ENCODE data around the gene STPG3. TPM values are rescaled to one million over a fixed set of nuclear protein-coding genes. Genes with fewer than 3 reads are reported as not detected.
A peak's percentile ranks its signal among the peaks of the same experiment; 100 is the strongest.

The STPG3 gene
- total RNA-seq, 1 donor from 2014 or later: not detected

- Mint-ChIP-seq H3K4me3 (ENCODE audit: unreplicated experiment) (no peak overlapping the region), H3K4me1 (ENCODE audit: unreplicated experiment) (peaks cover 6% of the 10 kb centered on the region), H3K27ac (ENCODE audit: unreplicated experiment) (no peak overlapping the region), H3K27me3 (ENCODE audit: unreplicated experiment) (peaks cover 9% of the 10 kb centered on the region), H3K36me3 (ENCODE audit: low read depth, unreplicated experiment) (peaks cover 11% of the 10 kb centered on the region), H3K9me3 (ENCODE audit: unreplicated experiment) (no peaks in the 10 kb centered on the region)
- TF ChIP-seq CTCF (IDR thresholded peaks at IDR 0.05; ENCODE audit: unreplicated experiment): no peak
- DNase-seq (ENCODE audit: low spot score): no peak
These were observed 35.7 kb upstream of the STPG3 start for GRCh38 chr9:137215196-137215986.

- peaks cover 6% of the 10 kb centered on the region for H3K36me3 Mint-ChIP-seq (ENCODE audit: low read depth, unreplicated experiment)
- TF ChIP-seq CTCF (IDR thresholded peaks at IDR 0.05; ENCODE audit: unreplicated experiment): no peak
- H3K9me3 Mint-ChIP-seq (ENCODE audit: unreplicated experiment): no peaks in the 10 kb centered on the region
- no peak for DNase-seq (ENCODE audit: low spot score)
- H3K4me3 Mint-ChIP-seq (ENCODE audit: unreplicated experiment): no peak overlapping the region
- peaks cover under 1% of the 10 kb centered on the region for H3K4me1 Mint-ChIP-seq (ENCODE audit: unreplicated experiment)
- H3K27me3 Mint-ChIP-seq (ENCODE audit: unreplicated experiment): peaks cover 8% of the 10 kb centered on the region
- no peak overlapping the region for H3K27ac Mint-ChIP-seq (ENCODE audit: unreplicated experiment)
These were observed 34.7 kb upstream of the STPG3 start for GRCh38 chr9:137216188-137216965.

GRCh38 chr9:137217276-137218211 lies 33.5 kb upstream of the STPG3 start:
- no peak overlapping the region for H3K27ac Mint-ChIP-seq (ENCODE audit: unreplicated experiment)
- peaks cover 7% of the 10 kb centered on the region for H3K27me3 Mint-ChIP-seq (ENCODE audit: unreplicated experiment)
- no peaks in the 10 kb centered on the region for H3K4me1 Mint-ChIP-seq (ENCODE audit: unreplicated experiment)
- H3K4me3 Mint-ChIP-seq (ENCODE audit: unreplicated experiment): no peak overlapping the region
- peak; percentile 42 for DNase-seq (ENCODE audit: low spot score)
- peaks cover 5% of the 10 kb centered on the region for H3K36me3 Mint-ChIP-seq (ENCODE audit: low read depth, unreplicated experiment)
- no peaks in the 10 kb centered on the region for H3K9me3 Mint-ChIP-seq (ENCODE audit: unreplicated experiment)
- no peak for TF ChIP-seq CTCF (IDR thresholded peaks at IDR 0.05; ENCODE audit: unreplicated experiment)

GRCh38 chr9:137218212-137218753 lies 32.8 kb upstream of the STPG3 start:
- H3K27ac Mint-ChIP-seq (ENCODE audit: unreplicated experiment): no peak overlapping the region
- no peaks in the 10 kb centered on the region for H3K4me1 Mint-ChIP-seq (ENCODE audit: unreplicated experiment)
- TF ChIP-seq CTCF (IDR thresholded peaks at IDR 0.05; ENCODE audit: unreplicated experiment): no peak
- H3K27me3 Mint-ChIP-seq (ENCODE audit: unreplicated experiment): peaks cover 7% of the 10 kb centered on the region
- no peaks in the 10 kb centered on the region for H3K36me3 Mint-ChIP-seq (ENCODE audit: low read depth, unreplicated experiment)
- H3K4me3 Mint-ChIP-seq (ENCODE audit: unreplicated experiment): no peak overlapping the region
- H3K9me3 Mint-ChIP-seq (ENCODE audit: unreplicated experiment): no peaks in the 10 kb centered on the region
- no peak for DNase-seq (ENCODE audit: low spot score)

Measured in endothelial cell (in vitro differentiated cells).